Neural progenitor cell (in vitro differentiated cells): ENCODE measurements around the gene RALGAPA1. TPM values are rescaled to one million over a fixed set of nuclear protein-coding genes. Genes with fewer than 3 reads are reported as not detected.

ENCODE experiments used
- DNase-seq: peaks from one replicate; pipeline ENCODE4 v3.0.0-alpha.2; 2016; ENCODE audit warnings: low spot score
- H2AFZ ChIP-seq: fragments of 200-600 bp; sonication (generic); replicated peaks from 2 replicates; pipeline ENCODE4 v1.6.1; 2016; ENCODE audit warnings: antibody characterized with exemption
- H3F3A ChIP-seq: fragments of 200-600 bp; sonication (generic); 2 replicates; pipeline ENCODE4 v1.6.1; 2016; ENCODE audit warnings: antibody characterized with exemption, low read depth
- H3K27ac ChIP-seq: fragments of 200-600 bp; sonication (generic); 2 replicates; pipeline ENCODE4 v1.5.1; 2016; ENCODE audit warnings: mild to moderate bottlenecking
- H3K27me3 ChIP-seq: fragments of 200-600 bp; sonication (generic); 2 replicates; pipeline ENCODE4 v1.6.1; 2016; ENCODE audit warnings: mild to moderate bottlenecking, moderate library complexity
- H3K36me3 ChIP-seq: fragments of 200-600 bp; sonication (generic); 2 replicates; pipeline ENCODE4 v1.5.1; 2016
- H3K4me1 ChIP-seq: fragments of 200-600 bp; sonication (generic); 2 replicates; pipeline ENCODE4 v1.6.1; 2016; ENCODE audit warnings: mixed run types
- H3K4me2 ChIP-seq: fragments of 200-600 bp; sonication (generic); 2 replicates; pipeline ENCODE4 v1.6.1; 2016
- H3K4me3 ChIP-seq: fragments of 200-600 bp; sonication (generic); 2 replicates; pipeline ENCODE4 v1.5.1; 2016
- H3K79me2 ChIP-seq: fragments of 200-600 bp; sonication (generic); 2 replicates; pipeline ENCODE4 v1.6.1; 2016; ENCODE audit warnings: low read depth
- H3K9ac ChIP-seq: fragments of 200-600 bp; sonication (generic); 2 replicates; pipeline ENCODE4 v1.6.1; 2016
- H3K9me3 ChIP-seq: fragments of 200-600 bp; sonication (generic); 2 replicates; pipeline ENCODE4 v1.5.1; 2016; ENCODE audit warnings: low read depth
- H4K20me1 ChIP-seq: fragments of 200-600 bp; sonication (generic); 2 replicates; pipeline ENCODE4 v1.6.1; 2016; ENCODE audit warnings: low read depth
- H3K27ac Mint-ChIP-seq: 3 replicates; pipeline ENCODE4 v1.8.0; 2021; ENCODE audit warnings: mixed read lengths
- H3K27me3 Mint-ChIP-seq: 2 replicates; pipeline ENCODE4 v1.8.0; 2022; ENCODE audit warnings: low read depth, mild to moderate bottlenecking, inconsistent platforms, moderate library complexity, mixed read lengths; ENCODE audit not compliant: insufficient read depth
- H3K36me3 Mint-ChIP-seq: 3 replicates; pipeline ENCODE4 v1.8.0; 2021; ENCODE audit warnings: mixed read lengths
- H3K4me1 Mint-ChIP-seq: 3 replicates; pipeline ENCODE4 v1.8.0; 2021; ENCODE audit warnings: mixed read lengths
- H3K4me3 Mint-ChIP-seq: 3 replicates; pipeline ENCODE4 v1.8.0; 2021; ENCODE audit warnings: mild to moderate bottlenecking, moderate library complexity, mixed read lengths
- H3K9me3 Mint-ChIP-seq: 3 replicates; pipeline ENCODE4 v1.8.0; 2020; ENCODE audit warnings: mixed read lengths
- CTCF ChIP-seq: fragments of 200-600 bp; sonication (generic); IDR thresholded peaks from 2 replicates; pipeline ENCODE4 v1.5.1; 2017; ENCODE audit warnings: antibody characterized with exemption, mild to moderate bottlenecking
- EZH2 ChIP-seq: fragments of 200-600 bp; sonication (generic); IDR thresholded peaks from 2 replicates; pipeline ENCODE4 v1.6.1; 2017; ENCODE audit warnings: antibody characterized with exemption, mild to moderate bottlenecking, moderate library complexity
- EZH2phosphoT487 ChIP-seq: fragments of 200-600 bp; sonication (generic); IDR thresholded peaks from 2 replicates; pipeline ENCODE4 v1.6.1; 2017; ENCODE audit warnings: antibody characterized with exemption
- total RNA-seq: library from RNA; depleted of rRNA; stranded (reverse); fragments of >200 nt; gene quantifications from 2 replicates; pipeline ENCODE4 v1.2.3, GENCODE V29; 2015; ENCODE audit warnings: low replicate concordance

The RALGAPA1 gene
- total RNA-seq, 1 donor from 2014 or later = 31.7 TPM

- Histone ChIP-seq H3K4me3 (no peak overlapping the region), H3K4me2 (no peak overlapping the region), H3K4me1 (no peaks in the 10 kb centered on the region), H4K20me1 (no peaks in the 10 kb centered on the region), H3K79me2 (no peaks in the 10 kb centered on the region), H3K9ac (no peak overlapping the region), H3K9me3 (no peaks in the 10 kb centered on the region), H3K27ac (no peak overlapping the region), H2AFZ (no peak overlapping the region), H3F3A (no peaks in the 10 kb centered on the region), H3K27me3 (peaks cover 19% of the 10 kb centered on the region), H3K36me3 (no peaks in the 10 kb centered on the region)
- TF ChIP-seq EZH2phosphoT487 = no peak
- no peak for TF ChIP-seq EZH2
- TF ChIP-seq CTCF = no peak
- Mint-ChIP-seq H3K27me3 (no peaks in the 10 kb centered on the region), H3K27ac (no peak overlapping the region), H3K4me3 (no peak overlapping the region), H3K36me3 (no peaks in the 10 kb centered on the region), H3K9me3 (no peaks in the 10 kb centered on the region), H3K4me1 (no peaks in the 10 kb centered on the region)
- no peak for DNase-seq
Measured at GRCh38 chr14:35503646-35504045, 305.4 kb downstream of the RALGAPA1 start.

- H3K4me1 ChIP-seq = no peaks in the 10 kb centered on the region
- no peak overlapping the region for H3K27ac ChIP-seq
- no peaks in the 10 kb centered on the region for H3K9me3 Mint-ChIP-seq
- H3K4me1 Mint-ChIP-seq = no peaks in the 10 kb centered on the region
- no peak overlapping the region for H3K9ac ChIP-seq
- no peak for TF ChIP-seq EZH2phosphoT487
- no peak for TF ChIP-seq EZH2
- TF ChIP-seq CTCF = no peak
- peaks cover 15% of the 10 kb centered on the region for H3K27me3 ChIP-seq
- H3K4me3 Mint-ChIP-seq = no peak overlapping the region
- no peaks in the 10 kb centered on the region for H3F3A ChIP-seq
- no peaks in the 10 kb centered on the region for H3K36me3 ChIP-seq
- no peak overlapping the region for H3K4me3 ChIP-seq
- no peaks in the 10 kb centered on the region for H3K9me3 ChIP-seq
- peaks cover 3% of the 10 kb centered on the region for H3K27me3 Mint-ChIP-seq
- no peaks in the 10 kb centered on the region for H3K36me3 Mint-ChIP-seq
- H3K4me2 ChIP-seq = no peak overlapping the region
- no peak overlapping the region for H3K27ac Mint-ChIP-seq
- no peak for DNase-seq
- H3K79me2 ChIP-seq = no peaks in the 10 kb centered on the region
- no peaks in the 10 kb centered on the region for H4K20me1 ChIP-seq
- H2AFZ ChIP-seq = no peak overlapping the region
Measured at GRCh38 chr14:35499180-35499579, 309.9 kb downstream of the RALGAPA1 start.

GRCh38 chr14:35495278-35495677 is 313.8 kb downstream of the RALGAPA1 start:
- no peak overlapping the region for H3K9ac ChIP-seq
- TF ChIP-seq CTCF (no peak), EZH2 (no peak), EZH2phosphoT487 (no peak)
- Mint-ChIP-seq H3K4me3 (no peak overlapping the region), H3K27me3 (peaks cover 3% of the 10 kb centered on the region), H3K4me1 (no peaks in the 10 kb centered on the region), H3K9me3 (peaks cover 9% of the 10 kb centered on the region), H3K36me3 (no peaks in the 10 kb centered on the region), H3K27ac (no peak overlapping the region)
- no peaks in the 10 kb centered on the region for H3K4me1 ChIP-seq
- no peak overlapping the region for H3K27ac ChIP-seq
- H3K79me2 ChIP-seq = no peaks in the 10 kb centered on the region
- no peaks in the 10 kb centered on the region for H4K20me1 ChIP-seq
- no peak overlapping the region for H3K4me3 ChIP-seq
- H3K9me3 ChIP-seq = no peaks in the 10 kb centered on the region
- H3K36me3 ChIP-seq = no peaks in the 10 kb centered on the region
- DNase-seq = no peak
- no peaks in the 10 kb centered on the region for H3K27me3 ChIP-seq
- H3F3A ChIP-seq = no peaks in the 10 kb centered on the region
- H3K4me2 ChIP-seq = no peak overlapping the region
- H2AFZ ChIP-seq = no peak overlapping the region
